HUES6 (cell line): Measurements from ENCODE around the gene GRHL3.
A peak's percentile ranks its signal among the peaks of the same experiment; 100 is the strongest.
"Not testable (repeated sequence)": the region's sequence is repeated elsewhere in the genome, so short reads cannot be mapped to it uniquely, and the experiment has no call there.

Experiments used
- H3K27ac ChIP-seq: 2 replicates; pipeline ENCODE4 v1.7.0; 2013; ENCODE audit warnings: low read depth, mild to moderate bottlenecking, low read length, inconsistent platforms
- H3K27me3 ChIP-seq: 2 replicates; pipeline ENCODE4 v1.6.1; 2013; ENCODE audit warnings: low read length; ENCODE audit not compliant: control insufficient read depth, insufficient read depth
- H3K36me3 ChIP-seq: 2 replicates; pipeline ENCODE4 v1.6.1; 2013; ENCODE audit warnings: low read length; ENCODE audit not compliant: control insufficient read depth, insufficient read depth
- H3K4me1 ChIP-seq: 2 replicates; pipeline ENCODE4 v1.6.1; 2013; ENCODE audit warnings: low read length; ENCODE audit not compliant: control insufficient read depth, insufficient read depth
- H3K4me3 ChIP-seq: 2 replicates; pipeline ENCODE4 v1.5.1; 2013; ENCODE audit warnings: low read depth, low read length
- H3K9ac ChIP-seq: one replicate; pipeline ENCODE4 v1.6.1; 2013; ENCODE audit warnings: mild to moderate bottlenecking, low read length
- H3K9me3 ChIP-seq: 2 replicates; pipeline ENCODE4 v1.6.1; 2013; ENCODE audit warnings: low read depth, low read length; ENCODE audit not compliant: control insufficient read depth, insufficient read depth

GRHL3 gene

GRCh38 chr1:24283326-24284155 is 35.6 kb upstream of the GRHL3 start:
- H3K4me3 ChIP-seq = no peak overlapping the region
- no peaks in the 10 kb centered on the region for H3K9me3 ChIP-seq
- peaks cover 8% of the 10 kb centered on the region for H3K4me1 ChIP-seq
- no peaks in the 10 kb centered on the region for H3K36me3 ChIP-seq
- H3K27me3 ChIP-seq = no peaks in the 10 kb centered on the region
- H3K27ac ChIP-seq = no peak overlapping the region
- no peak overlapping the region for H3K9ac ChIP-seq

- Histone ChIP-seq H3K9ac (no peak overlapping the region), H3K36me3 (no peaks in the 10 kb centered on the region), H3K4me3 (no peak overlapping the region), H3K27me3 (no peaks in the 10 kb centered on the region), H3K4me1 (peaks cover 8% of the 10 kb centered on the region), H3K27ac (no peak overlapping the region), H3K9me3 (no peaks in the 10 kb centered on the region)
Observed at GRCh38 chr1:24284156-24284471, 35.0 kb upstream of the GRHL3 start.

GRCh38 chr1:24285231-24285630 is 33.9 kb upstream of the GRHL3 start:
- Histone ChIP-seq H3K36me3 (no peaks in the 10 kb centered on the region), H3K9ac (no peak overlapping the region), H3K4me1 (peaks cover 8% of the 10 kb centered on the region), H3K4me3 (no peak overlapping the region), H3K9me3 (no peaks in the 10 kb centered on the region), H3K27ac (no peak overlapping the region), H3K27me3 (no peaks in the 10 kb centered on the region)

GRCh38 chr1:24286246-24287010 is 32.7 kb upstream of the GRHL3 start:
- Histone ChIP-seq H3K9ac (no peak overlapping the region), H3K4me1 (peaks cover 14% of the 10 kb centered on the region)

GRCh38 chr1:24287779-24288178 is 31.4 kb upstream of the GRHL3 start:
- not testable (repeated sequence) for H3K4me3 ChIP-seq, H3K9me3 ChIP-seq, H3K9ac ChIP-seq, H3K36me3 ChIP-seq, H3K27ac ChIP-seq, H3K27me3 ChIP-seq
- peaks cover 16% of the 10 kb centered on the region for H3K4me1 ChIP-seq

More at GRCh38 chr1:24286246-24287010, 32.7 kb upstream of the GRHL3 start:
- Histone ChIP-seq H3K36me3 (no peaks in the 10 kb centered on the region), H3K4me3 (no peak overlapping the region), H3K27me3 (no peaks in the 10 kb centered on the region), H3K27ac (peak overlapping the region; percentile 49; the same call in 1 of the 2 replicates), H3K9me3 (no peaks in the 10 kb centered on the region)

- H3K36me3 ChIP-seq = no peaks in the 10 kb centered on the region
- no peaks in the 10 kb centered on the region for H3K27me3 ChIP-seq
- no peak overlapping the region for H3K4me3 ChIP-seq
- no peak overlapping the region for H3K9ac ChIP-seq
- no peaks in the 10 kb centered on the region for H3K9me3 ChIP-seq
- H3K27ac ChIP-seq = no peak overlapping the region
- peaks cover 16% of the 10 kb centered on the region for H3K4me1 ChIP-seq
Observed at GRCh38 chr1:24288479-24288878, 30.7 kb upstream of the GRHL3 start.

- no peak overlapping the region for H3K4me3 ChIP-seq
- no peak overlapping the region for H3K27ac ChIP-seq
- no peaks in the 10 kb centered on the region for H3K27me3 ChIP-seq
- peaks cover 25% of the 10 kb centered on the region for H3K4me1 ChIP-seq
- H3K9ac ChIP-seq = no peak overlapping the region
- H3K36me3 ChIP-seq = no peaks in the 10 kb centered on the region
- H3K9me3 ChIP-seq = no peaks in the 10 kb centered on the region
Observed at GRCh38 chr1:24289937-24290595, 29.1 kb upstream of the GRHL3 start.

GRCh38 chr1:24290933-24291487 is 28.1 kb upstream of the GRHL3 start:
- Histone ChIP-seq H3K9me3 (no peaks in the 10 kb centered on the region), H3K9ac (no peak overlapping the region), H3K36me3 (no peaks in the 10 kb centered on the region), H3K4me1 (peaks cover 30% of the 10 kb centered on the region), H3K4me3 (no peak overlapping the region), H3K27ac (no peak overlapping the region), H3K27me3 (no peaks in the 10 kb centered on the region)

GRCh38 chr1:24292103-24292502 is 27.1 kb upstream of the GRHL3 start:
- no peaks in the 10 kb centered on the region for H3K9me3 ChIP-seq
- no peaks in the 10 kb centered on the region for H3K36me3 ChIP-seq
- no peaks in the 10 kb centered on the region for H3K27me3 ChIP-seq
- no peak overlapping the region for H3K27ac ChIP-seq
- H3K4me3 ChIP-seq = no peak overlapping the region
- H3K4me1 ChIP-seq = peaks cover 26% of the 10 kb centered on the region
- H3K9ac ChIP-seq = no peak overlapping the region

- Histone ChIP-seq H3K36me3 (no peaks in the 10 kb centered on the region), H3K4me3 (no peak overlapping the region), H3K4me1 (peaks cover 33% of the 10 kb centered on the region), H3K9me3 (no peaks in the 10 kb centered on the region), H3K27ac (no peak overlapping the region), H3K27me3 (no peaks in the 10 kb centered on the region), H3K9ac (no peak overlapping the region)
Observed at GRCh38 chr1:24292887-24293286, 26.3 kb upstream of the GRHL3 start.
